Measurements from ENCODE around the gene GYG1. TPM values are rescaled to one million over a fixed set of nuclear protein-coding genes. Genes with fewer than 3 reads are reported as not detected.

Gene GYG1
- total and polyA plus RNA-seq, 2 of the 4 experiments (the other 2 are of a cell fraction), result 48.4 to 90.3 TPM

- in situ Hi-C loops (cut with MboI; ENCODE audit: low sequenced_read_pairs), result no loop called here
- no peak overlapping the region for H3K4me3 ChIP-seq (ENCODE audit: insufficient read depth, low read depth, low read length)
- no peak overlapping the region for H2BK20ac ChIP-seq (ENCODE audit: low read depth, low read length)
- no peak overlapping the region for H3K14ac ChIP-seq (replicated peaks; ENCODE audit: low read depth, low read length)
- ATAC-seq (ENCODE audit: low read depth), result no peak
- BruUV-seq (replicated peaks), result no TSS peak
- no peak overlapping the region for H4K91ac ChIP-seq (ENCODE audit: insufficient read depth, low read depth, low read length)
- CTCF ChIA-PET, result no interaction called here
- no peak overlapping the region for H2AK9ac ChIP-seq (replicated peaks; ENCODE audit: low read depth, low read length, poor library complexity)
- H3K9me3 ChIP-seq (ENCODE audit: control insufficient read depth, insufficient read depth, low read length), result peaks cover 3% of the 10 kb centered on the region; the same call in 1 of the 2 replicates
- no peak overlapping the region for H3K18ac ChIP-seq (ENCODE audit: low read depth, low read length)
- H2AK5ac ChIP-seq (ENCODE audit: low read depth, low read length), result no peak overlapping the region
- dilution Hi-C loops (cut with HindIII; ENCODE audit: low sequenced_read_pairs, unreplicated experiment), result no loop called here
- no peak overlapping the region for H2AFZ ChIP-seq (replicated peaks; ENCODE audit: low read length, poor library complexity)
- H3K27me3 ChIP-seq (ENCODE audit: control insufficient read depth, insufficient read depth, low read length), result no peaks in the 10 kb centered on the region
- H4K20me1 ChIP-seq (ENCODE audit: insufficient read depth, low read length), result no peaks in the 10 kb centered on the region
- H3K9ac ChIP-seq (ENCODE audit: low read depth, low read length), result no peak overlapping the region
- no peak overlapping the region for H4K8ac ChIP-seq (ENCODE audit: low read depth in 2 of 2, low read length in 2 of 2)
- intact Hi-C loops (cut with micrococcal nuclease), result no loop called here
- H2BK120ac ChIP-seq (ENCODE audit: low read depth, low read length), result no peak overlapping the region
- peaks cover 26% of the 10 kb centered on the region for H3K36me3 ChIP-seq (ENCODE audit: control insufficient read depth, insufficient read depth, low read length)
- peaks cover 7 to 39% of the 10 kb centered on the region in 2 experiments; a peak in 3 of 4 replicates for H3K79me1 ChIP-seq (ENCODE audit: low read depth in 1 of 2, low read length in 2 of 2)
- H3K23ac ChIP-seq (ENCODE audit: low read depth, low read length), result no peak overlapping the region
- 0 out of 2 replicates have a peak, but pooled peaks cover 15% of the 10 kb centered on the region for H3K9me1 ChIP-seq (ENCODE audit: insufficient read depth, low read length)
- TF ChIP-seq ELK1 (IDR thresholded peaks at IDR 0.05; ENCODE audit: borderline replicate concordance, low read depth, low read length) (no peak), CTCF (conservative IDR thresholded peaks at IDR 0.05; ENCODE audit: low read depth, low read length) (no peak), RFX5 (IDR thresholded peaks at IDR 0.05; ENCODE audit: low read depth, low read length) (no peak), MAZ (IDR thresholded peaks at IDR 0.05; ENCODE audit: borderline replicate concordance, low read depth, low read length) (no peak)
- no peak overlapping the region for H3K4ac ChIP-seq (ENCODE audit: low read depth, low read length)
- H3K27ac ChIP-seq (ENCODE audit: insufficient read depth, low read length), result no peak overlapping the region
- POLR2A ChIA-PET (ENCODE audit: unreplicated experiment), result no interaction called here
- H3K4me1 ChIP-seq (ENCODE audit: control insufficient read depth, insufficient read depth, low read length), result peaks cover 15% of the 10 kb centered on the region
- 80% methylated on average over 1 of the region's 3 CpGs; no CpG with 5 or more reads in 1 of the 2 experiments for WGBS, 2 experiments (ENCODE audit: extremely low coverage in 2 of 2, insufficient read length in 1 of 2)
- H3K4me2 ChIP-seq (ENCODE audit: low read depth, low read length), result no peak overlapping the region
- no peak overlapping the region for H3K56ac ChIP-seq (ENCODE audit: extremely low read depth, insufficient read depth, low read length)
- DNase-seq, result peak; percentile 36
- H2BK15ac ChIP-seq (ENCODE audit: low read depth, low read length), result no peak overlapping the region
- H2BK5ac ChIP-seq (ENCODE audit: low read depth, low read length, poor library complexity, severe bottlenecking), result no peak overlapping the region
- no peak overlapping the region for H4K5ac ChIP-seq (ENCODE audit: low read depth, low read length)
Measured at GRCh38 chr3:149023951-149024350, 32.6 kb downstream of the GYG1 start.
